Stimulated activated CD8-positive, alpha-beta memory T cell treated with anti-CD3 and anti-CD28 coated beads, Interleukin-7, amount 100 ng/mL, for 48 hours (primary cell): ENCODE measurements around the gene KIF26B.

Source experiments
- DNase-seq, 2 donors: peaks; one replicate each; pipeline ENCODE4 v3.0.0-alpha.2; 2020; ENCODE audit warnings: low read depth in 1 of 2; ENCODE audit errors: extremely low read depth in 1 of 2

The KIF26B gene

DNA sequence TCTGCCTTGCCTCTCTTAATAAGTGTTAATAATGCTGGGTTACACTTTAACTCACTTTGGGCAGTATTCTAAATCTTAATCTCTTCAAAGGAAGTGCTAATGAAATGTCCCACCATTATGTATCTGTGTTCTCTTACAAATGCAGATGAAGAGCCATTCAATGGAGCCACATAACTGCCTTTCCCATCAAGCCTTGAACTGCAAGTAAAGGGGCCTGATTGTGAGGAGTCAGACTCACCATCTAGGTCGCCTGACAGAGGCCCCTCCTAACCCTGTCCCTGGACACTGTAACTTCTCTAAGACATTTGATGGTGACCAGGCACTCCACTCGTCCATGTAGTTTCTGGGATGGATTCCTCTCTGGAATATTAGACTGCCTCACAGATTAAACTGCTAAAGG is 329.4 kb downstream of the KIF26B start:
- DNase-seq, result no peak

DNA sequence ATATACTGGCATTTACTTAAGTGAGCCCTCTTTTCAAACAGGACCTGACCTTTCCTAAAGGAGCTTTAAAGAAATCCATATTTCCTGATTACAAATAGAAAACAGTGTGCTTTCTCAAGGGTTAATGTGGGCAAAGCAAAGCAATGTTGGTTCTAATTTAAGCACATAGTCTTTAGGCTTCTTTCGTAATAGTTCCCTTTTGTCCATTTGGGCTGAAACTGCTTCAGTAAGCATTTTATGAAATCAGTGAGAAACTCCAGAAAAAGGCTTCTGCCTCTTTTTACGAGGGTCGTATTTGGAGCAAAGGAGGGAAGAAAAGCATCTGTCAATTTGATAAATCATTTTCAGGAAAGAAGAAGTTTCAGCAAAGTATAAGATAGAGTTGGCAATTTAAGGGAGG is 331.2 kb downstream of the KIF26B start:
- DNase-seq, result no peak

DNA sequence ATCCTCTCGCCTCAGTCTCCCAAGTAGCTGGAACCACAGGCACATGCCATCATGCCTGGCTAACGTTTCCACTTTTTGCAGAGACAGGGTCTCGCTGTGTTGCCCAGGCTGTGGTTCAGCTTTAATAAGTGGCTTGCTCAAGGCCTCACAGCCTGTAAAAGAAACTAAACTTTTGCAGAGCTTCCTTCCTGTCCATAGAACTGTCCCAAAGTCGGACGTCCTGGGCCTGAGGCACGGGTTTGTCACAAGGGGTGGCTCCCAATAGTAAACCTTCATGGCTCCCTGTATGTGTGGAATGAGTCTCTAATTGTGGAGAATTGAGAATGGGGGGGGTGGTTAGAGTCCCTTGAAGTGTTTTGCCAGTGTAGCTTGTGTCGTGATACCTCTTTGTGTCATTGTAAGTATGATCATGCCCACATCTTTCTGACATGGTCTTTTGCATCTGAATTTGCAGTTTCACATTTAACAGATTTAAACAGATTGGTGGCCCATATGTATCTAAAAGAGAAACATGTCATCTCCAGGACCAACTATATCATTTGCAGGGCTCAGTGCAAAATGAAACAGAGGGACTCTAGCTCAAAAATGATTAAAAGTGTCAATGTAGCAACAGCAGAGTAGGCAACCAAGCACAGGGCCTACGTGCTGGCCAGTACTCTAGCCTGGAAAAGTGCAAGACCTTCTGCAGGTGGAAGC is 332.1 kb downstream of the KIF26B start:
- no peak for DNase-seq

DNA sequence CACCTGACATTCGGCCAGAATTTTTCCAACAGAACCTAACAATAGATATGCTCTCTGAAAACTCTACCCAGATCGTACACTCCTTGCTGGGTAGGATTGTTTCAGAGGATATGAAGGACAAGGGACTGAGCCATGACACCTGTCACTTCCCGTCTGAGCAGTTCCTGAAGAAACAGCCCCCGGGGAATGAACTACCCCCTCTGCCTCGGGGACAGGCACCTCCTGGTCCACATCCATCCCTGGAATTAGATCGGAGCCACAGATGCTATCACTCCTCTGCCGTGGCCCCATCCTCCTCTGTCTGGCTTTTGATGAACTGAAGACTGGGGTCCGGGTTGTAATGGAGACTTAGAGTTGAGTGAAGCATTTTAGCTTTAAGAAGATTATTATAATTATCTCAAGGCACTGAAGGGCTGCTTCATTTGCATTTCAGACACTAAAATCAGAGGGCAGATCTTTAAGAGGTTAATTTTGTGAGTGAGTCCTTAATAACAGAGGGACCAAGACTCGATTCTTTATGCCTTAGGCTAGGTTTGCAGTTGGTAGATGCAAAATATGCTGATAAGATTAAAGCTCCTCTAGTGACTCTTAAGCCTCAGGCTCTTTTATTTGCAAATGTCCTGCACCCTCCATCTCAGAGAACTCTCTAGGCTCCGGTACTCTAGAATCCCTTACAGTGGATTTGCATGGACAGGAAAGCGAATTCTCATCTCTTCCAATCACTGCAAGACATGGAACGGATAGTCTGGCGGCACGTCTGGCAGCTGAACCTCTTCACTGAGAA is 333.8 kb downstream of the KIF26B start:
- DNase-seq, result no peak

DNA sequence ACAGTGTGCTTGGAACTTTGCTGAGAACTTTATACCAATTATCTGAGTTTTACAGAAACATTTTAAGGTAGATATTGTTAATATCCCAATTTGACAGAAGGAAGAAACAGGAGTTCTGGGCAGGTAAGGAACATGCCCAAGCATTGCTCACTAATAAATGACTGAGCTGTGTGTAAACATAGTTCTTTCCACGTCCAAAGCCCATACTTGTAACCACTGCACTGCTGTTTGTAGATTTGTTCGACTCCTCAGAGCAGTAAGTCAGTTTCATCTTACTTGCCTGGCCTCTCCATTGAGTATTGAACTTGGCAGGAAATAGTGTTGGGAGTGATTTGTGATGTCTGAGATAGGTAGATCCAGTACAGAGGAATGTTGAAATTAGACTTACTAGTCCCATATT is 335.1 kb downstream of the KIF26B start:
- DNase-seq, result no peak

DNA sequence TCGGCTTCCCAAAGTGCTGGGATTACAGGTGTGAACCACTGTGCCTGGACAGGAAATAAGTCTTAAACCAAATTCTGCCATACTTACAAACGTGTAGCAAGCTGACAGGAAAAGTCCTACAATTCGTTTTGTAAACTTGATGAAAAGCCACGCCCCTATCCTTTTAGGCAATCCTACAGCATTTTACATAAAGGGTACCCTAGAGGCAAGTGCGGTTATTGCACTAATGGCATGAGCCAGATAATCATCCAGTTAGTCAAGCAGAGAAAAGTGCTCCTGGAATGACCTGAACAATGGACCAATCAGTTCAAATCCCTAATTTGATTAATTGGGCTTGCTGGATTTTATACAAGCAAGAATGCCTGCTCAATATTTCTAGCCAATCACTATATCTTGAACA is 338.2 kb downstream of the KIF26B start:
- no peak for DNase-seq

DNA sequence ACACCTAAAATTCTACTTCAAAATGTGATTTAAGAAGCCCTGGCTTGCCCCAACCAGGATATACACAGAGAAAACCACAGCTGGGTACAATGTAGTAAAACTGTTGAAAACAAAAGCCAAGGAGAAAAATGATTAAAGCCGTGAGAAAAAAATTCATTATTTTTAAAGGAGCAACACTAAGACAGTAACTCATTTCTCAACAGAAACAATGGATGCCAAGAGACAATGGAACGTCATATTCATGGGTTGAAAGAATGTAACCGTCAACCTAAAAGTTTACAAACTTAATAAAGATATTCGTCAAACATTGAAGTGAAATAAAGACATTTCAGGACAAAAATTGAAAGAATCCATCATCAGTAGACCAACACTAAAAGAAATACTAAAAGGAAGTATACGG is 340.9 kb downstream of the KIF26B start:
- no peak for DNase-seq

DNA sequence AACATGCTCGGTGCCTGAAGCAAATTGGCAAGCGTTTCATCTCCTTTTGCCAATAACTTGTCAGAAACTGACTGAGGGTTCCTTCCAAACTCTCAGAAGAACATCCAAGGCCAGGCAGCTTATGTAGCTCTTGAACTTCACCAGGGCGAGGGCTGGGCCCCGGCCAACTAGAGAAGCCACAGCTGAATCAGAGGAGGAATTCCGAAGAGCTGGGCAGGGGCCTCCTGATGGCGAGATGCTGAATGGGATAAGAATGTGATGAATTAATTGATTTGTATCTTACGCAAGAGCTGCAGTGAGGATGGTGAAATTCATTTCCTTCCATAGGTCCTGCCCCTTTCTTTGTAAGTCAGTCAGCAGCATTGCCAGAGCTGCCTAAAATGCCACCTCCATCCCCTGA is 345.8 kb downstream of the KIF26B start:
- DNase-seq, result no peak

DNA sequence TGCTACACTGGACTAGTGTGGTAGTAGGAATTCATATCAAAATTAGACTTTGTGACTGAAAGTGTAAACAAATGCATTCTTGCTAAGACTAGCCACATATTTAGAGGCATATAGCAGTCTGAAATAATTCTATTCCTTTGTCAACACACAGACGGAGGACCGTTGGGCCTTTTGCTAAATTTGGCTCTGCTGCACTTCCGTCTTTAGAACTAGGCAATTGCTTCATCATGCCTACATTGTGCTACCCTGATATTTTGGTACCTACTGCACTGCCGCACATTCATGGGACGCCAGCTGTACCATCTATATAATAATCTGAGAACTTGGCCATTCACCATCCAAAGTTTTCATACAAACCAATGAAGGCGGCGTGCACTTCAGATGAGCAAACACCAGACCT is 346.8 kb downstream of the KIF26B start:
- DNase-seq, result no peak

DNA sequence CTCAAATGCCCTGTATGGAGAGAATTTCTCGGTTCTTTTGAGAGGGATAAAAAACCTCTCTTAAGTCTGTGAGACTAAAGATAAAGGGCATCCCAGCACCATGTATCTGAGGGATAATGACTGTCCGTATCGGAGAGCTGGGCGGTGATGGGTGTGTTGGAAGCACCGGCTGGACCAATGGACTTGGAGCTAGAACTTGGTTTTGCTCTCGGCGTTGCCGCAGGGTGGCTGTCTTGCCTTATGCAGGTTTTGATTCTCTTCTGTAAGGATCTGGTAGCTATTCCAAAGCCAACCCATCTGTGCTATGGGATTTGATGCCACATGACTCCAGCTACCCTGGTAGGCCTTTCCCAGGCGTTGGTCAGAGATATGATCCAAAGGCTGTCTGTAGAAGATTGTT is 348.8 kb downstream of the KIF26B start:
- DNase-seq, result no peak

DNA sequence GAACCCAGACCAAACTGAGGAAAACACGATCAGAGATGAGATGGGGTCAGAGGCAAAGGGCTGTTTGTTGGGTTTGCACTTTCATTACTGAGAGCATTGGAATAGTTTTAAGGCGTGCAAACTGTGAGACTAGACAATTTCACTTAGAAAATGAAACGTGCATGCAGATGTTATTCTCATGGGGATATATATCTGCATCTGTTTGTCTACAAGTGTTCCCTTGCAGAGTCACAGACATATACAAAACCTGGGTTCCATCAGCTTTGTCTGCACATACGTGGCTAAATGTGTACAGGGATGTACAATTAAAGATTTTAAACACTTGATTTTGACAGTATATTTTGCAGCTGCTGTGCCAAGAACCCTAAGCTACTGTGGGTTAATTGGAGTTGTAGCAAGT is 355.4 kb downstream of the KIF26B start:
- no peak for DNase-seq

DNA sequence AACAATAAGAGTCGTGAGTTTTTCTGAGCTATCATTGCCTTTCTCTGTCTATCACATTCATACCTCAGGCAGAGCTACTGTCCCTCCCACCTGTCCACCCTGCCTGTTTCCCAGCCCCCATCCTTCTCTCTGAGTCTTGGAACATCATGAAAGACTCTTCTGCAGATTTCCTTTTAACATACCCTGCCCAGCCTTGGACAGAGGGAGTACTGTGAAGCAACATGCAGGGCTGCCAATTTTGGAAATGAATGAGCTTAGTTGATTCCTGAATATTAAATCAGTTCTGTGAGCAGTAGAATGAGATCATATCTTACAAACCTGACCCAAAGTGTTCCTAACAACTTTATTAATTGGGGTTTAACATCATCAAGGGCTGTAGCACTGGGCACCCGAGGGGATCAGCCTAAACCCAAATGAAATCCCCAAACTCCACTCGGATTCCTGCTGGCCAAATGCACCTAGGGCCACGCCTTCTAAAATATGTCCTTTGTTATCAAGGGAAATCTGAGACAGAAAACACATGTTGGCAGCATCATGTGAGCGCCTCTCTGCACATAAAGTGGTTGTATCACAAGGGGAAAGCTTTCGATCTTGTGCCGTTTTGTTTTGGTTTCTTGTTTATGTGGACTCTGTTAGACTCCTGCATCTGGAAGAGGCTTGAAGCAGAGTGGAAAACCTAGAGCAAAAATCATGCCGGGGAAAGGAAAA is 357.6 kb downstream of the KIF26B start:
- no peak for DNase-seq

DNA sequence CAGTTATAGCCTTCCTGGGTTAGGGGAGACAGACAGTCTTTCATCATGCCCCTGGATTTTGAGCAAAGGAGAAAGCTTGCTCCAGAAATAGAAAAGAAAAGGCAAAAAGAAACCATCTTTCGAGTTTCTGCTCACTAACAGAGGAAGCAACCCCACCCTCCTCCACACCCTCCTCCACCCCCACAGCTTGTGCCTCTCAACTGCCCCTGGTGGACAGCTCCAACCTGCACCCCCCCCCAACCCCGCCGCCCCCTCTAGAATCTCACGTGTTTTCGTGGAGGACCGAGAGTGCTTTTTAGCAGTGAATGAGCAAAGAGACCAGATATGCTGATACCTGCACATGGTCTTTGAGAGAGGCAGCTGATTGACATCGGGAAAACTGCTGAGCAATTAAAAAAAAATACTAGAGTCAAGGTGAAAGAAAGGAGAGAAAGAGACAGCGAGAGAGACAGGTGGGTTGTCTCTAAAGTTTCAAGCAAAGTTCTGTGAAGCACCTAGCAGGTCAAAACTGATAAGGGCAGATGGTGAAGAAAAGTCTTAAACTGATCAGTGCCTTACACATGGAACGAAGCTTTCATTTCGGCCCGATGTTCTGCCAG is 358.3 kb downstream of the KIF26B start:
- no peak for DNase-seq

DNA sequence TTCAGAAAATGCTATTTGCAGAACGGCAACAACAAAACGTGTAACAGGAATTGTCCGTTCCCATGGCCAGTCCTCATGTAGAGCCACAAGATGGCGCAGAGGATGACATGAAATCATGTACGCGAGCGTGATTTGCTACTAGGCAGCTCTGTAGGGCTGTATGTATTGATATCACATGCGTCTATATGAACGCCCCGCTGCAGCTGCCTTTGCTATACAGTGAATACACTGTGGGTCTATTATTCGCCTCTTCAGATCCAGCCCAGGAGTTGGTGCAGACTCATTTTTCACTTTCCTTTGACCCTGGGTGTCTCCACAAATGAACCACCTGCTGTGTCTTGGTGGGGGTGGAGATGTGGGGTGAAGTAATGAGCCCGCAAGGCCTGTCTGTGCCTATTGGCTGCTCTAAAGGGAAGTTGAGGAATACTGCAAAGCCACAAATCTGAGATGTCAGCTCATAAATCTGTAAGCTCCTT is 361.5 kb downstream of the KIF26B start:
- DNase-seq, result no peak

DNA sequence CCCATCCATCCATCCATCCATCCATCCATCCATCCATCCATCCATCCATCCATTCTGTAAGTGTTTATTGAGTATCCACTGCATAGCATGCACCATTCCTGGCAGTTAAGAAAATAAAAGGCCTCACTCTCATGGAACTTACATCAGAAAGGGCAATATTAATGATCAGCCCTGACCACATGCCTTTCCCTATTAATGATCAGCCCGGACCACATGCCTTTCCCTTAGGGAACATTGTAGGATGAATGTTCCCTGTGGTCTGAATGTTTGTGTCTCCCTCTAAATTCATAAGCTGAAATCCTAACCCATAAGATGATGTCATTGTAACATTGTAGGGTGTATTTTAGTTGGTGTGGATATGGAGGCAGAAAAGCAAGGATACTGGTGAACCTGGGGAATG is 365.8 kb downstream of the KIF26B start:
- DNase-seq, result no peak

DNA sequence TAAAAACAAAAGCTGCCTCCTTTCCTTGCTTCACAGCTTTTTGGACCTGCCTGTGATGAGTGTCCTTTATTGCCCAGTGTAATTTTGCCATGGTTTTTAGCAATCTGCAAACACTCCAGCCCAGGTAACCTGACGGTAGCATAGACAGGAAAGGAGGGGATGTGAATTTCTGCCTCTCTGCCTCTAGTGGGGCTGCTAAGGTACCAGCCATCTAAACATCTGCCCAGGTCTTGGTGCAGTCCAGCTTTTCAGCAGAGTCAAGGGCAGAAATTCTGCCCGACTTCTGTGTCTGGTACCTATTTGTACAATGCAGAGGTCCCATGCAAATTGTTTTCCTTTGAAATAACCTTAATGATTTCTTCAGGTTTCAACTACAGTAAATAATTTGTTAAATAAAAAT is 371.4 kb downstream of the KIF26B start:
- DNase-seq, result no peak

DNA sequence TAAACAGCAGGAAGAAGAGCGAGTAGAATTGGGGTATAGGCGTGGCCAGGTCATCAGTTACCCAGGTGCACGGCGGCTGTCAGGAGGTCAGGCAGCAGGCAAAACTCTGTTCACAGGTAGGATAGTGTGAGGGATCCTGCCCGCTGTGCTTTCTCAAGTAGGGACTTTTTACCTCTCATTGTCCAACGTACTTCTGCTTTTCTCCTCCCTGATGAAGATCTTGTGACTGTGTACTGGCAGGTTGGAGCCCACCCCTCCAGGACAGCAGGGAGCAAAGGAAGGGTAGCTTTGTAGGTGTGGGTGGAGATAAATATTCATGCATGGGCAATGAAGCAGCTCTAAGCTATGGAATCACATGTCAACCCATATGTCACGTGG is 373.5 kb downstream of the KIF26B start:
- no peak for DNase-seq

DNA sequence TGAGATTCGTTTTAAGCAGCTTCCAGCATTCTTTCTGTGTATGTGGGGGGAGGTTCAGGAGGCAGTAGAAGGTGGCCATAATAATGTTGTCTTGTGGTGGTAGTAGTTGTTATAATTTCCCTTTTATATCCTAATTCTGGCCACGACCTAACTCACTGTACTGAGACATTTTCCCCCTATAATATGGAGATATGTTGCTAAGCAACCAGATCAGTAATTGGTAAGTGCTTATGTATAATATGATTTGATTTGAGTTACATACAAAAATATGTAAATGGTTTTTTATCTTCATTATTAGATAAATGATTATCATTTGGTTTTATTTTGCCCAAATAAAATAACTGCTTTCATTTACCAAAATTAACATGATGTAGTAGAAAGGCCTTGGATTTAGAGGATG is 376.2 kb downstream of the KIF26B start:
- no peak for DNase-seq

DNA sequence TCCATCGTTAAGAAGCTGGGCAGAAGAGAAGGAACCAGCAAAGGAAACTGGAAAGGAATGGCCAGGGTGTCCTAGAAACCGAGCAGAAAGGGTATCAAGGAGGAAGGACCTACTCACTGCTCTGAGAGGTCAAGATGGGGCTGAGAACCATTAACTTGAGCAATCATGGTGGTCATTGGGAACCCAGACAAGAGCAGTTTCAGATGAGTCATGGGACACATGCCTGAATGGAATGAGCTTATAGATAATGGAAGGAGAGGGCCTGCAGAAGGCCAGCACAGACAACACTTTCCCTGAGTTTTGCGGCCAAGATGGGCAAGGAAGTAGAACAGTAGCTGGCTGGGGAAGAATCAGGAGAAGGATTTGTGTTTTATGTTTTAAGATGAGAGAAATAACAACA is 383.2 kb downstream of the KIF26B start:
- no peak for DNase-seq

DNA sequence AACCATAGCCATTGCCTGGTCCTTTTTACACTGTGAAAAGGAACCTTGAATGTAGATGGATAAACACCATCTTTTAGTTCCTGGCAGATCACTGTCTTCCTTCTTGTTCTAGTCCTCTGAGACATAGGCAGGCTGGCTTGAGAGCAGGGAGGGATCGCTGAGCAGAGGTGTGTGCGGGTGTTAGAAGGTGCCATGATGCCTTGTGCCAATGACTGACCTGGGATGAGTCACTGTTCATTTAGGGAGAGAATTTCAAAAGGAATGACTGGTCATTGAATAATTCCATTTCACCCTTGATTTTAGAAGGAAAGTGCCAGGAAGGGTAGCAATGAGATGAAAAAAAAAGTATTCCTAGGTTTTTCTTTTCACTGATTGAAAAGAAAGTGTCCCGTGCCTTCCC is 383.9 kb downstream of the KIF26B start:
- DNase-seq, result no peak

DNA sequence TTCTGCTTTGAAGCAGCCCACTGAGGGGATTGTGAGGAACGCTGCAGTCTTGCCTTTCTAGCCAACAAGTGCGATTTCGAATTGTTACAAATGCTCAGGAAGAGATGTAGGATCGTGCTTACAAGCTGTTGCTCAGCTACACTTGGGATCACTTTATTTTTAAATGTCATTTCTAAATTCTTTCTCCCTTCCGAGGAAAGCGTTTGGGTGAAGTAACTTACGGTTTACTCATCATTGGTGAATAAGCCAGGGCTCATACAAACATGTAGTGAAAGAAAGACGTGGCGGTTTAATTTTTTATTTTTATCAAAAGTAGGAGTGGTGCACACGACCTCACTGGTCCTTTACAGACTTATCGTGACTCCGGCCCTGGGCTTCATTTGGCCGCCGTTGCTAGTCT is 386.6 kb downstream of the KIF26B start:
- no peak for DNase-seq

DNA sequence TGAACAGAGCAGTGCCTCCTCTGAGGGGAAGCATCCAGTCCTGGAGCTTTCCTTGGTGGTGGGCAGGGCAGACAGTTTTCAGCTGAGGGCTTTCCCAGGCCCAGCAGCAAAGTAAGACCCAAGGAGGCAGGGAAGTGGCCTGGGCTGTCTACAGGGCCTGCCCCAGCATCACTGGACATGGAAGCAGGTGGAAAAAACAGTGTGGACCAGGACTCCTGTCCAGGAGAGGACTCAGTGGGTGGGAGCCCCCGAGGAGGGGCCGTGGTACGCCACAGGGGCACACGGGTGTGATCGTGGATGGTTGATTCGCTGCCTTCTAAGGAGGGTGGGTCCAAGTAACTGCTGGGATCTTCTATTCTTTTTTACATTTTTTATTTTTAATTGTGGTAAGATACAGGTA is 387.6 kb downstream of the KIF26B start:
- DNase-seq, result no peak
